ENCODE measurements around the gene PDE6B. TPM values are rescaled to one million over a fixed set of nuclear protein-coding genes. Genes with fewer than 3 reads are reported as not detected.
A peak's percentile ranks its signal among the peaks of the same experiment; 100 is the strongest.

Gene PDE6B
- 2.3 TPM for total RNA-seq (ENCODE audit: unreplicated experiment)
- long read RNA-seq, partial matches to known transcripts = 0 of 2 reads
- long read RNA-seq, other reads (novel, unspliced or antisense) = 2 of 2 reads

- Mint-ChIP-seq H3K9me3 (ENCODE audit: unreplicated experiment) (peaks cover 13% of the 10 kb centered on the region), H3K4me1 (ENCODE audit: low read depth, unreplicated experiment) (peaks cover 12% of the 10 kb centered on the region), H3K36me3 (ENCODE audit: unreplicated experiment) (peaks cover 8% of the 10 kb centered on the region), H3K4me3 (ENCODE audit: unreplicated experiment) (no peak within 1 kb of the TSS), H3K27me3 (ENCODE audit: unreplicated experiment) (peaks cover 9% of the 10 kb centered on the region), H3K27ac (ENCODE audit: unreplicated experiment) (no peak within 1 kb of the TSS)
- no peak for TF ChIP-seq CTCF (IDR thresholded peaks at IDR 0.05; ENCODE audit: partially characterized antibody, unreplicated experiment)
- DNase-seq = no peak
Measured at GRCh38 chr4:624705-625590, at the start of gene PDE6B. TSS of gene PDE6B (plus strand) at chr4:625573. CDS start at chr4:625627, 54 bp downstream.

- Mint-ChIP-seq H3K27ac (ENCODE audit: unreplicated experiment) (peak within 1 kb of the TSS; percentile 98), H3K9me3 (ENCODE audit: unreplicated experiment) (peaks cover 28% of the 10 kb centered on the region), H3K27me3 (ENCODE audit: unreplicated experiment) (peaks cover 37% of the 10 kb centered on the region), H3K4me1 (ENCODE audit: low read depth, unreplicated experiment) (peaks cover 27% of the 10 kb centered on the region), H3K4me3 (ENCODE audit: unreplicated experiment) (peak within 1 kb of the TSS; percentile 95), H3K36me3 (ENCODE audit: unreplicated experiment) (peaks cover 15% of the 10 kb centered on the region)
- TF ChIP-seq CTCF (IDR thresholded peaks at IDR 0.05; ENCODE audit: partially characterized antibody, unreplicated experiment) = no peak
- peak; percentile 68 for DNase-seq
Measured at GRCh38 chr4:576245-576821, 49.0 kb upstream of the PDE6B start, which contains the start of gene TMEM271. TSS of gene TMEM271 (minus strand) at chr4:576295. CDS start at chr4:576062, 233 bp downstream.

- Mint-ChIP-seq H3K27me3 (ENCODE audit: unreplicated experiment) (peaks cover 31% of the 10 kb centered on the region), H3K4me3 (ENCODE audit: unreplicated experiment) (peak overlapping the region; percentile 95), H3K9me3 (ENCODE audit: unreplicated experiment) (peaks cover 23% of the 10 kb centered on the region), H3K27ac (ENCODE audit: unreplicated experiment) (peak overlapping the region; percentile 98), H3K36me3 (ENCODE audit: unreplicated experiment) (peaks cover 8% of the 10 kb centered on the region), H3K4me1 (ENCODE audit: low read depth, unreplicated experiment) (peaks cover 27% of the 10 kb centered on the region)
- no peak for TF ChIP-seq CTCF (IDR thresholded peaks at IDR 0.05; ENCODE audit: partially characterized antibody, unreplicated experiment)
- DNase-seq = peak; percentile 63
Measured at GRCh38 chr4:576991-577498, 48.3 kb upstream of the PDE6B start.

GRCh38 chr4:577499-578450 lies 47.6 kb upstream of the PDE6B start:
- Mint-ChIP-seq H3K27ac (ENCODE audit: unreplicated experiment) (peak overlapping the region; percentile 98), H3K4me1 (ENCODE audit: low read depth, unreplicated experiment) (peaks cover 27% of the 10 kb centered on the region), H3K4me3 (ENCODE audit: unreplicated experiment) (peak overlapping the region; percentile 95), H3K36me3 (ENCODE audit: unreplicated experiment) (peaks cover 7% of the 10 kb centered on the region), H3K9me3 (ENCODE audit: unreplicated experiment) (peaks cover 22% of the 10 kb centered on the region), H3K27me3 (ENCODE audit: unreplicated experiment) (peaks cover 29% of the 10 kb centered on the region)
- TF ChIP-seq CTCF (IDR thresholded peaks at IDR 0.05; ENCODE audit: partially characterized antibody, unreplicated experiment) = no peak
- DNase-seq = peak; percentile 69
